Measurements from ENCODE around the gene CPAMD8. TPM values are rescaled to one million over a fixed set of nuclear protein-coding genes. Genes with fewer than 3 reads are reported as not detected.

Gene CPAMD8
- total RNA-seq, 1 donor: 4.0 TPM

DNA sequence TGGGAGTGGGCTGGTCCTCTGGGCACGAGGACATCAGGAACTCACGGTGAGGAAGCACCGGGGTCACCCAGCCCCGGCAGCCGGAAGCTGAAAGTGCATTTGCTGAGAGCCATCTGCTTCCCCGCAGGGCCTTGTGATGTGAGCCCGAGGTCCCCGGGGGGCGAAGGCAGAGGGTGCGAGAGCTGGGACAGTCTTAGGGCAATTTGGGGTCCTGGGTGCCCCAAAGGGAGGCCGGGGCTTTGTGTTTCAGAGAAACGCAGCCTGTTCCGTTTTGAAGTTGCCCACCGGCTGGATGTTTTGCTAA is 133.0 kb downstream of the CPAMD8 start:
- H3K4me1 ChIP-seq (ENCODE audit: insufficient read depth, low read length): peaks cover 40% of the 10 kb centered on the region
- H3K9me3 ChIP-seq (ENCODE audit: low read depth, low read length): no peaks in the 10 kb centered on the region
- peaks cover 3% of the 10 kb centered on the region for H3K27me3 ChIP-seq (ENCODE audit: insufficient read depth, low read length)
- no peak overlapping the region for H3K4me3 ChIP-seq (ENCODE audit: low read length)

DNA sequence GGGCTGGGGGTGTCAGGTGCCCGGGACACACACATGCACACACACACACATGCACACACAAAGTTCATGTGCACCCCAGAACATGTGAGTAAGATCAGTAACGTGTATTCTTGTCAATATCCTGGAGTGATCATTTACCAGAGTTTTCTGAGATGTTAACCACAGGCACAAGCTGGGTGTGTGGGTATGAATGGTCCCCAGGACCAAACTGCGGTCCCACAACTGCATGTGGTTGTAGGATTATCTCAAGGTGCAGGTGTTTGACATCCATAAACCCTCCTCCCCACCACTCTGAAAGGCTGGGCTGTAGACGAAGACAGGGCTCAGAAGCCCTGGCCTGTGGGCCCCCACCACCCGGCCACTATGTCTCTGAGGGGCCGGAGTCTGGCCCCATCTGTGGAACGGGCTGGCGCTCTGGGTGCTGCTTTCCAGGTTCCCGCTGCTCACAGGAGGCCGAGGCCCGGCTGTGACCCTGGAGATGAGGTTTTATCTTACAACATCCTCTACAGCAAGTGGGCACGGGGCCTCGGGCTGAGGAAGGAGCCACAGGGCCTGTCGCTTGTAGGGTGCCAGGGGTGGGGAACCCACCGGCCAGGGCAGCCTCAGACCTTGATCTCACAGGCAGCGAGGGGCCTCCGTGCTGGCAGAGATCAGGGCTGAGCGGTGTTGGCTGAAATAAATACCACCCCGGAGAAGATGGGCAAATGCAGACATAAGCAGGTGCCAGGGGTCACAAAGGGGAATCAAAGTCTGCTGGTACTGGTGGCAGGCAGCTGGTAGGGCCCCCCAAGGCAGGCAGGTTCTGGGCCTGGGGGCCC is 133.5 kb downstream of the CPAMD8 start:
- Histone ChIP-seq H3K9me3 (ENCODE audit: low read depth, low read length) (no peaks in the 10 kb centered on the region), H3K4me1 (ENCODE audit: insufficient read depth, low read length) (peaks cover 43% of the 10 kb centered on the region), H3K4me3 (ENCODE audit: low read length) (no peak overlapping the region), H3K27me3 (ENCODE audit: insufficient read depth, low read length) (peaks cover 3% of the 10 kb centered on the region)

DNA sequence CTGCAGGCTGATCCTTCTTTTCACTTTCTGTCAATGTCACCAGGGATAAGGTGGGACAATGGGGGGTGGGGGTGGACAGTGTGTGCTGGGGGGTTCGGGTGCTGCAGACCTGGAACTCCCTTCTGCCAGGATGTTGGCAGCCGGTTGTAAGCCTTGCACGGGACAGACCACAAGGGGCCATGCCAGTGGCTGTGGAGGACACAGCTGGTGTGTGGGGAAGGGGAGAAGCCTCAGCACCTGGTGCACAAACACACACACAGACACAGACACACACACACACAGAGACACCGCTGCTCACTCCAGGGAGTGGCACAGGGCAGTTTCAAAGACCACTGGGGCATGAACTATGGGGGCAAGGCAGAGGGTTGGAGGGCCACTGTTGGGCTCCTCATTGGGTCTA is 134.2 kb downstream of the CPAMD8 start:
- peaks cover 3% of the 10 kb centered on the region for H3K27me3 ChIP-seq (ENCODE audit: insufficient read depth, low read length)

DNA sequence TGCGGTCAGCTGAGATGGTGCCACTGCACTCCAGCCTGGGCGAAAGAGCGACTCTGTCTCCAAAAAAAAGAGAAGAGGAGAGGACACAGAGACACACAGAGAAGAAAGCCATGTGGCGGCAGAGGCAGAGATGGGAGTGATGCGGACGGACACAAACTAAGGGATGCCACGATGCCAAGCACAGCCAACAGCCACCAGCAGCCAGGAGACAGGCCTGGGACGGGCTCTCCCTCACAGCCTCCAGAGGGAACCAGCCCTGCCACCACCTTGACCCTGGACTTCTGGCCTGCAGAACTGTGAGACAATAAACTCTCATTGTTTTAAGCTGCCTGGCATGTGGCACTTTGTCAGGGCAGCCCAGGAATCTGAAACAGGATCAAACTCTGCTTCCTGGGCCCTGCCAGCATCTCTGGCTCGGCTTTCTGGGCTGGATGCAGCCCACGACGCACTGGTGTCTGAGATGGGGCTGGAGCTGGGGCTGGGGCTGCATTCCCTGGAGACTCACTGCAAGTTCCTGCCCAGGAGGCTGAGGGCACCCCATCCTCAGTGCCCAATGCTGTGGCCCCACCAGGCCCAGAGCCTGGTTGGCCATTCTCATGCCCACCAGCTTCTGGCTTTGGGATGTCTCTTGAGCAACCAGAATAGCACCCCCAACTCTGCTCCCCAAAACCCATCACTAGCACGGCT is 134.8 kb downstream of the CPAMD8 start:
- H3K9me3 ChIP-seq (ENCODE audit: low read depth, low read length): no peaks in the 10 kb centered on the region
- H3K4me3 ChIP-seq (ENCODE audit: low read length): no peak overlapping the region
- peaks cover 3% of the 10 kb centered on the region for H3K27me3 ChIP-seq (ENCODE audit: insufficient read depth, low read length)
- H3K4me1 ChIP-seq (ENCODE audit: insufficient read depth, low read length): peaks cover 39% of the 10 kb centered on the region

More for the DNA sequence above, 134.2 kb downstream of the CPAMD8 start:
- H3K9me3 ChIP-seq (ENCODE audit: low read depth, low read length): no peaks in the 10 kb centered on the region
- H3K4me3 ChIP-seq (ENCODE audit: low read length): no peak overlapping the region
- H3K4me1 ChIP-seq (ENCODE audit: insufficient read depth, low read length): peaks cover 40% of the 10 kb centered on the region

DNA sequence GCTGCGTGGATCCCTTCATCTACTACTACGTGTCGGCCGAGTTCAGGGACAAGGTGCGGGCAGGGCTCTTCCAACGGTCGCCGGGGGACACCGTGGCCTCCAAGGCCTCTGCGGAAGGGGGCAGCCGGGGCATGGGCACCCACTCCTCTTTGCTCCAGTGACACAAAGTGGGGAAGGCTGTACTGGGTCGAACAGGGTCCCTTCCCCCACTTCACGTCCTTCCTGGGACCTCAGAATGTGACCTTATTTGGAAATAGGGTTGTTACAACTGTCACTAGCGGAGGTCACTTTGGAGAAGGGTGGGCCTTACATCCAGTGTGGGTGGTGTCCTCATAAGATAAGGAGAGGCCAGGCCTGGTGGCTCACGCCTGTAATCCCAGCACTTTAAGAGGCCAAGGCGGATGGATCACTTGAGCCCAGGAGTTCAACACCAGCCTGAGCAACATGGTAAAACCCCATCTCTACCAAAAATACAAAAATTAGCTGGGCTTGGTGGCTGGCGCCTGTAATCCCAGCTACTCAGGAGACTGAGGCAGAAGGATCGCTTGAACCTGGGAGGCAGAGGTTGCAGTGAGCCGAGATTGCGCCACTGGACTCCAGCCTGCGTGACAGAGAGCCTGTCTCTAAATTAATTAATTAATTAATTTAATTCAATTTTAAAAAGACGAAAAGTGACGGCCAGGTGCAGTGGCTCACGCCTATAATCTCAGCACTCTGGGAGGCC is 136.0 kb downstream of the CPAMD8 start:
- no peak overlapping the region for H3K4me3 ChIP-seq (ENCODE audit: low read length)
- peaks cover 3% of the 10 kb centered on the region for H3K27me3 ChIP-seq (ENCODE audit: insufficient read depth, low read length)
- no peaks in the 10 kb centered on the region for H3K9me3 ChIP-seq (ENCODE audit: low read depth, low read length)
- peaks cover 32% of the 10 kb centered on the region for H3K4me1 ChIP-seq (ENCODE audit: insufficient read depth, low read length)

DNA sequence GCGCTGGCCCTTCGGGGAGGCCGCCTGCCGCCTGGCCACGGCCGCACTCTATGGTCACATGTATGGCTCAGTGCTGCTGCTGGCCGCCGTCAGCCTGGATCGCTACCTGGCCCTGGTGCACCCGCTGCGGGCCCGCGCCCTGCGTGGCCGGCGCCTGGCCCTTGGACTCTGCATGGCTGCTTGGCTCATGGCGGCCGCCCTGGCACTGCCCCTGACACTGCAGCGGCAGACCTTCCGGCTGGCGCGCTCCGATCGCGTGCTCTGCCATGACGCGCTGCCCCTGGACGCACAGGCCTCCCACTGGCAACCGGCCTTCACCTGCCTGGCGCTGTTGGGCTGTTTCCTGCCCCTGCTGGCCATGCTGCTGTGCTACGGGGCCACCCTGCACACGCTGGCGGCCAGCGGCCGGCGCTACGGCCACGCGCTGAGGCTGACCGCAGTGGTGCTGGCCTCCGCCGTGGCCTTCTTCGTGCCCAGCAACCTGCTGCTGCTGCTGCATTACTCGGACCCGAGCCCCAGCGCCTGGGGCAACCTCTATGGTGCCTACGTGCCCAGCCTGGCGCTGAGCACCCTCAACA is 136.6 kb downstream of the CPAMD8 start:
- no peak overlapping the region for H3K4me3 ChIP-seq (ENCODE audit: low read length)
- H3K27me3 ChIP-seq (ENCODE audit: insufficient read depth, low read length): peaks cover 3% of the 10 kb centered on the region
- H3K9me3 ChIP-seq (ENCODE audit: low read depth, low read length): no peaks in the 10 kb centered on the region
- H3K4me1 ChIP-seq (ENCODE audit: insufficient read depth, low read length): peaks cover 32% of the 10 kb centered on the region

DNA sequence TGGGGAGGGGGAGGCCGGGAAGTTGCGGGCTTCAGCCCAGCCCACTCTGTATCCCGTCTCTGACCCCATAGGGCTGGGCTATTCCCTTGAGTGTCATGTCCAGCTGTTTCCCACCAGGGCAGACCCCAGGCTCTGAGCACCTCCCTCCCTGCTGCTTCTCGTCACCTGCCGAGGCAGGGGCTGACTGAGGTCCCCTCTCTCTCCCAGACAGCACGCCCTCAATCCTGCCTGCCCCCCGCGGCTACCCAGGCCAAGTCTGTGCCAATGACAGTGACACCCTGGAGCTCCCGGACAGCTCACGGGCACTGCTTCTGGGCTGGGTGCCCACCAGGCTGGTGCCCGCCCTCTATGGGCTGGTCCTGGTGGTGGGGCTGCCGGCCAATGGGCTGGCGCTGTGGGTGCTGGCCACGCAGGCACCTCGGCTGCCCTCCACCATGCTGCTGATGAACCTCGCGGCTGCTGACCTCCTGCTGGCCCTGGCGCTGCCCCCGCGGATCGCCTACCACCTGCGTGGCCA is 137.2 kb downstream of the CPAMD8 start:
- Histone ChIP-seq H3K4me1 (ENCODE audit: insufficient read depth, low read length) (peaks cover 32% of the 10 kb centered on the region), H3K4me3 (ENCODE audit: low read length) (no peak overlapping the region), H3K27me3 (ENCODE audit: insufficient read depth, low read length) (peaks cover 3% of the 10 kb centered on the region), H3K9me3 (ENCODE audit: low read depth, low read length) (no peaks in the 10 kb centered on the region)

DNA sequence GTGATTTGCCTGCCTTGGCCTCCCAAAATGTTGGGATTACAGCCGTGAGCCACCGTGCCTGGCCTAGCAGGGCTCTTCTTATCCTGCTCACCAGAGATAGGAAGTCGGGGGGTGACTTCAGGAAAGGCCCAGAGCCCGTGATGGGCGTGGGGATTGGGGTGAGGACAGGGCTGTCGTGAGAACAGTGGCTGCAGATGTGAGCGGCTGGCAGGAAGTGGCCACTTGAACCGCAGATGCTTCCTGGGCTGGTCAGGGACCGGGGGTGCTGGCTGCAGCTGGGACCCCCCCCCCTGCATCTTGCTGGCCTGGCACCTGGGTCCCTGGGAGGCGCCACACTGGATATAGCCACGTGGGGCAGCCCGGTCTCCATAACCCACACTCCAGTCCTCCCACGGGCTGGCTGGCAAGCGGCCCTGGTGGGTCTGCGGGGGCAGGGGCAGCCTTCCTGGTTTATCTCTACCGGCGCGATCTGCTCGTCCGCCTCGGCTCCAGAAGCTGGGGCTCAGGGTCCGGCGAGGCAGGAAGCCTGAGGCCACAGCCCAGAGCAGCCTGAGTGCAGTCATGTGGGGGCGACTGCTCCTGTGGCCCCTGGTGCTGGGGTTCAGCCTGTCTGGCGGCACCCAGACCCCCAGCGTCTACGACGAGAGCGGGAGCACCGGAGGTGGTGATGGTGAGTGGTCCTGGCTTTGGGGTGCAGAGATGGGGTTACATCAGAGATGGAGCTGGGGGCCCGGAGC is 137.8 kb downstream of the CPAMD8 start, which contains the start of gene F2RL3:
Gene F2RL3 (plus strand): TSS at position 371 of the 737 bp plus-strand sequence. CDS start 191 bp downstream, at position 562.
- Histone ChIP-seq H3K27me3 (ENCODE audit: insufficient read depth, low read length) (peaks cover 3% of the 10 kb centered on the region), H3K4me3 (ENCODE audit: low read length) (no peak within 1 kb of the TSS), H3K4me1 (ENCODE audit: insufficient read depth, low read length) (peaks cover 27% of the 10 kb centered on the region), H3K9me3 (ENCODE audit: low read depth, low read length) (no peaks in the 10 kb centered on the region)

DNA sequence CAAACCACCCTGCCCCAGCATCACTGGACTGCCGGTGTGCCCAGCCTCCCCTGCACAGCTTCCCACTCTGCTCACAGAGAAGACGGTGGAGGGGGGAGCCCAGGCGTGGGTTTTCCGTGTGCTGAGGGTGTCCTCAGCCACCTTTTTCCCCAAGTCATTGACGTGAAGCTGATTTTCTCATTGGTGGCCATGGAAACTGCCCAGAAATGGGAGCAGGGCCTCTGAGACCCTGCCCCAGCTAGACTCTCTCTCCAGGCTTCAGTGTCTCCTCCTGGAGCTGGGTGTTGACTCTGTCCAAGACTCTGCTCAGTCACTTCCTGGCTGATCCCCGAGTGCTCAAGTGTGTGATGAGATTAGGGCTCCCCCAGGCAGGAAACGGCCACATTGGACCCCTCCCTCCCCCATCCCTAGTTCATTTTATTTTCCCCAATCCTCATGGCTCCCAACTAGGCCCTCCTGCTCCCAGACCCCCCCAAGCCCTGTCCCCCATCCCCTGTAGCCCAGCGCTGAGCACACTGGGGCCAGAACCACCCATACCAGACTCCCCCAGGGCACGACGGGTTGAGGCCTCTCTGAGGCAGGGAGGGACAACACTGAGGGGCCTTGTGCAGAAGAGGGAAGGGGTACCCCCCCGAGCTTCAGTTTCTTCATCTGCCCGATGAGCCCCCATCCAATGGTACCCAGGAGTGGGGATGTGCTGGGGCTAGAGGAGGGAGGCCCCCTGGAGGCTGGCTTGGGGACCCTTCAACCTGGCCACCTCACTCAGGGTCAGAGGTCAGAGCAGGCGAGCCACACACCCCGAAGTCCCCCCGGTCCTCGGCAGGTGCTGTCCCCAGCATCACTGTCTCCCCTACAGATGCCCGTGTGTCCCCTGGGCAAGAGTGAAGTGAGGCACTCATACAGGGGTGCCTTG is 139.0 kb downstream of the CPAMD8 start:
- H3K27me3 ChIP-seq (ENCODE audit: insufficient read depth, low read length): peaks cover 3% of the 10 kb centered on the region

DNA sequence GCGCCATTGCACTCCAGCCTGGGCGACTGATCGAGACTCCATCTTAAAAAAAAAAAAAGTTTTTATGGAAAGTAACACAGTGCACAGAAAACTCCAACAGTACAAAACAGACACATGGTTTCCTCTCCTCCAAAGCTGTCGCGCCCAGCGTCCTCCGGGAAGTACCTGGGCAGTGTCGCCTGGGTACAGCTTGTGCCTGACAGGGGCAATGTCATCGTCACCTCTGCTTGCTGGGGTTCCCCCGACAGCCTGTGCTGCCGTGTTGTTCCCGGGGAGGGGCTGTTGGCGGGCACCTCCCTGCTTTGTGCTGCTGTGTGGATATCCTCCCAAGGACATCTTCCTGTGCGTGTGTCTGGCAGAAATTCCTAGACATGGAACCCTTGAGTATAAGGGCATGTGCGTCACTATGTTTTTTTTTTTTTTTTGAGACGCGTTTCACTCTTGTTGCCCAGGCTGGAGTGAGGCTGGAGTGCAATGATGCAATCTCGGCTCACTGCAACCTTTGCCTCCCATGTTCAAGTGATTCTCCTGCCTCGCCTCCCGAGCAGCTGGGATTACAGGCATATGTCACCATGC is 140.2 kb downstream of the CPAMD8 start:
- Histone ChIP-seq H3K4me3 (ENCODE audit: low read length) (no peak overlapping the region), H3K27me3 (ENCODE audit: insufficient read depth, low read length) (peaks cover 3% of the 10 kb centered on the region), H3K4me1 (ENCODE audit: insufficient read depth, low read length) (peaks cover 17% of the 10 kb centered on the region), H3K9me3 (ENCODE audit: low read depth, low read length) (peaks cover 10% of the 10 kb centered on the region)

More for the DNA sequence above, 139.0 kb downstream of the CPAMD8 start:
- Histone ChIP-seq H3K9me3 (ENCODE audit: low read depth, low read length) (no peaks in the 10 kb centered on the region), H3K4me3 (ENCODE audit: low read length) (no peak overlapping the region), H3K4me1 (ENCODE audit: insufficient read depth, low read length) (peaks cover 17% of the 10 kb centered on the region)

DNA sequence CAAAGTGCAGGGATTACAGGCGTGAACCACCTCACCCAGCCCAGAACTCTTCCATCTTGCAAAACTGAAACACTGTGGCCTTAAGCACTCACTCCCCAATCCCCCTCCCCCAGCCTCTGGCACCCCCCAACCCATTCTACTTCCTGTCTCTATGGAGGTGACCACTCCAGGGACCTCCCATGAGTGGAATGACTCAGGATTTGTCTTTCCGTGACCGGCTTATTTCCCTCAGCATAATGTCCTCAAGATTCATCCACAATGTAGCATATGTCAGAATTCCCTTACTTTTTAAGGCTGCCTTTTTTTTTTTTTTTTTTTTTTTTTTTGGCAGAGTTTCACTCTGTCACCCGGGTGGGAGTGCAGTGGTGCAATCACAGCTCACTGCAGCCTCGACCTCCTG is 141.4 kb downstream of the CPAMD8 start:
- H3K9me3 ChIP-seq (ENCODE audit: low read depth, low read length): peaks cover 12% of the 10 kb centered on the region
- peaks cover 3% of the 10 kb centered on the region for H3K27me3 ChIP-seq (ENCODE audit: insufficient read depth, low read length)
- no peak overlapping the region for H3K4me3 ChIP-seq (ENCODE audit: low read length)
- peaks cover 17% of the 10 kb centered on the region for H3K4me1 ChIP-seq (ENCODE audit: insufficient read depth, low read length)

DNA sequence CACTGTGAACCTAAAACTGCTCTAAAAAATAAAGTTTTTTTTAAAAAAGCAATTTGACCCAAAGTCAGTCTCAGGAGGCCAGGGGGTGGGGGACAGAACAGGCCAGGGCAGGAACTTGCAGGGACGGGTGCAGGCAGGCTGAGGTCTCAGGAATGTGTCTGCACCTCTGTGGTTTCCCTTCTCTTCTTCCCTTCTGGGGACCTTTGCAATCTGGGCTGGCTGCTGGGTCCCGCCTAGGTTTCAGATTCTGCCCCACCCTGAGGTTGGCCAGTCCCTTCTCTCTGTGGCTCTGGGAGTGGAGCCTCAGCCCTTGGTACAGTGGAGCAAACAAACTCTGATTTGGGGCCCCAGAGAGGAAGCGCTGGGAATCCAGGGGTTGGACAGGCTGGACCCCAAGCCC is 143.1 kb downstream of the CPAMD8 start:
- no peak overlapping the region for H3K4me3 ChIP-seq (ENCODE audit: low read length)
- peaks cover 12% of the 10 kb centered on the region for H3K9me3 ChIP-seq (ENCODE audit: low read depth, low read length)

DNA sequence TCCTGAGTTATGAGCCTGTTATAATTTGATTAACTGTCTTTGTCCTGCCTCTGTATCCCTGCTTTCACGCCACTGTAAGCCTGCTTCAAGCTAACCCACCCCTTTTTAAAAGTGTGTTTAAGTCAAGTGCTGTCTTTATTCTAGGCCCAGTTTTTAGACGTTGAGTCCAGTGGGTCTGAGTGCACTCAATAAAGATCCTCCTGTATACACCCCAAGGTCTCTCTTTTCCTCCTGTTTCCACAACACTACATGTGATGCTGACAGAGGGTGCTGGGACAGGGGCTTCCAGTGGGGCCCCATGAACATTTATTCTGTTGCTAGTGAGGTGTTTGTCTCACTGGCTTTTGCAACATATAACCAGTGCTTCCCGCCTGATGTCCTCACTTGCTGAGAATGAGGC is 144.5 kb downstream of the CPAMD8 start:
- Histone ChIP-seq H3K9me3 (ENCODE audit: low read depth, low read length) (peaks cover 12% of the 10 kb centered on the region), H3K4me1 (ENCODE audit: insufficient read depth, low read length) (no peaks in the 10 kb centered on the region), H3K27me3 (ENCODE audit: insufficient read depth, low read length) (no peaks in the 10 kb centered on the region)

More for the DNA sequence above, 143.1 kb downstream of the CPAMD8 start:
- peaks cover 8% of the 10 kb centered on the region for H3K4me1 ChIP-seq (ENCODE audit: insufficient read depth, low read length)
- no peaks in the 10 kb centered on the region for H3K27me3 ChIP-seq (ENCODE audit: insufficient read depth, low read length)

More for the DNA sequence above, 144.5 kb downstream of the CPAMD8 start:
- H3K4me3 ChIP-seq (ENCODE audit: low read length): no peak overlapping the region

All from mononuclear cell (primary cell).